HG03139 (cell line): ENCODE data around the gene SNRPN.
"Not testable (repeated sequence)": the region's sequence is repeated elsewhere in the genome, so short reads cannot be mapped to it uniquely, and the experiment has no call there.

Experiments used
- ATAC-seq: cut with Tn5 transposase; IDR thresholded peaks from one replicate; pipeline ENCODE4 v1.9.1; 2021; ENCODE audit not compliant: unreplicated experiment

Gene SNRPN

DNA sequence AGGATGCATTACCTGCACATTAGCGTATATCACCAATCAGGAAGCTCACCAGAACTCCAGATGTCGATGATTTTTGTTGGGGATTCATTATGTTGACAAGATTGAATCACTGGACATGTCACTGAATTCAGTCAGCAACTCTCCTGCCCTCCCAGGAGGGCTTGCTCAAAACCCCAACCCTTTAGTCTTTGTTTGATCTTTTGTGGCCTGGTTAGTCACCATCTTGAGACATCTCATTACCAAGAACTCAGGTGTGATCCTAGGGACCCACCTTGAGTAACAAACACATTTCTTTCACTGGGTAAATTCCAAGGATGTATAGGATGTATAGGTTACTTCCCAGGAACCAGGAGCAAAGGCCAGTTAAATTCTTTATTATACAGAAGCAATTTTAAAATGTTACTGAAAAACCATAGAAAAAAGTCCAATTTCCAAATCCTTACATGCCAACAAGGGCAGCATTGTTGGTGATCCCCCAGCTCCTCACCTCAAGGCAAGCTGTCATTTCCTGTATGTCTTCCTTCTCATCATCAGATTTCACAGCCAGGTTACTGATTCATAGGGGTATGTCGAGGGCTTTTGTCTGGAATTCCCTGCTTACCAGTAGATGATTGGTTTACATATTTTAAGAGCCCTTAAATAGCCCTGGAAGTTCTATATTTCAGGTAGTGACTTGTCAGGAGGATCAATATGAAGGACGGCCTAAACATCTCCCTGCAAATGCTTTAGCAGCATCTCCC lies 11.7 kb downstream of the SNRPN start:
- ATAC-seq, result no peak

DNA sequence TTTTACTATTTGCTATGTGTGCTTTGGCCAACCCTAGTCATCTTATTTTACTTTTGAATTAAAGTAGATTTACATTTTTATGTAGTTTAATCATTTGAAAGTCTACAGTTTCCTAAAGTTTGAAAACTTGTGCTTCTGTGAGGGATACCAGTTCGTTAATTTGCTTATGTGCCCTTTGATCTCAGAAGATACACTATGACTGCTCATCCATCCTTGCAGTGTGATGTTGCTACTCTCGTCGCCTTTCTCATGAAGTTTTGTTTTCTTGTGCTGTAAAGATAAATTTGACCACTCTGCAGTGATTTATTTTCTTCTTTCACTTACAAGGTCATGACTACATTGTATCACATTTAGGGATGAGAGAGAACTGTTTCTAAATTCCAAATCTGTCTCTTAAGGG lies 16.3 kb downstream of the SNRPN start:
- no peak for ATAC-seq

DNA sequence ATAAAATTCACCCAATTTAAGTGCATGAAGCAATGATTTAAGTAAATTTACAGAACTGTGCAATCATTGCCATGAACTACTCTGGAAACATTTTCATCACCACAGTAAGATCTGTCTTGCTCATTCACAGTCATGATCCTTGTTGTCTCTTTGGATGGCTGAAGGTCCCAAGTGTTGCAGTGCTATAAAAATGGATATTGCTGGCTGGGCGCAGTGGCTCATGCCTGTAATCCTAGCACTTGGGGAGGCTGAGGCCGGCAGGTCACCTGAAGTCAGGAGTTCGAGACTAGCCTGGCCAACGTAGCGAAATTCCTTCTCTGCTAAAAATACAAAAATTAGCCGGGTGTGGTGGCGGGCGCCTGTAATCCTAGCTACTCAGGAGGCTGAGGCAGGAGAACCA lies 17.0 kb downstream of the SNRPN start:
- ATAC-seq, result no peak

DNA sequence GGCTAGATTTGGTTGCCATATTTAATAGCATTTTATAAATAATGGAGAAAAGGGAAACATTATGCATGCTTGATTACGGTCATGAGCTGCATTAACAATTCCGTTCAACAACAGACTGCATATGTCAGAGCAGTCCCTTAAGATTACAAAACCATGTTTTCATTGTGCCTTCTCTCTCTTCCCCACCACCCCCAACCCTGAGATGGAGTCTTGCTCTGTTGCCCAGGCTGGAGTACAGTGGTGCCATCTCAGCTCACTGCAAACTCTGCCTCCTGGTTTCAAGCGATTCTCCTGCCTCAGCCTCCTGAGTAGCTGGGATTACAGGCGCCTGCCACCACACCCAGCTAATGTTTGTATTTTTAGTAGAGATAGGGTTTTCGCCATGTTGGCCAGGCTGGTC lies 17.9 kb downstream of the SNRPN start:
- not testable (repeated sequence) for ATAC-seq

DNA sequence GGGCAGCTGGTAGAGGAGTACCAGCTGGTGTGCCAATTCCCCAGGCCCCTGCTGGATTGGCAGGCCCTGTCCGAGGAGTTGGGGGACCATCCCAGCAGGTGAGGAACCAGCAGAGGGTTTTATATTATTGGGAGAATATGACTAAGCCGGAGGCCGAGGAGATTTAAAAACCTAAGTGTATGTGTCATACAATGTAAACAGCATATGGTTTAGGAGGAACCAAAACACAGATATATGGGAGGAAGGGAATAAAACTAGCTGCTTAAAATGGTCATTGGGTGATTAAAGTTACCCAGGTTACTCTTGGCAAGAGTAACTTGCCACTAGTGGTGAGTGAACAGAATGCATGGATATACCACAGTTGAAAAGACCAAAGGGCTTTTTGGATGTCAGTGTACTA lies 22.1 kb downstream of the SNRPN start:
- no peak for ATAC-seq

DNA sequence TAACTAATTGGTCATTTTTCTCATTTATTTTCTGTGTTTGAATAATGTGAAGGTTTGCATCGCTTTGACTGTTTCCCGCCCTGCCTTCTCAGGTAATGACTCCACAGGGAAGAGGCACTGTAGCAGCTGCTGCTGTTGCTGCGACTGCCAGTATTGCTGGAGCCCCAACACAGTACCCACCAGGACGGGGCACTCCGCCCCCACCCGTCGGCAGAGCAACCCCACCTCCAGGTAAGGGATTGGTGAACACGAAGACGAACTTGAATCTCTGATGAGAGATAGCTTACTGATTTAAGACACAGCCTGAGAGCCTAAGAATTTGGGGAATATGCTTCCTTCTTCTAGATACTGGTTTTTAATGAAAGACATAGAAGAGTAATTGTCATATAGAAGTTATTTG lies 22.9 kb downstream of the SNRPN start:
- no peak for ATAC-seq

DNA sequence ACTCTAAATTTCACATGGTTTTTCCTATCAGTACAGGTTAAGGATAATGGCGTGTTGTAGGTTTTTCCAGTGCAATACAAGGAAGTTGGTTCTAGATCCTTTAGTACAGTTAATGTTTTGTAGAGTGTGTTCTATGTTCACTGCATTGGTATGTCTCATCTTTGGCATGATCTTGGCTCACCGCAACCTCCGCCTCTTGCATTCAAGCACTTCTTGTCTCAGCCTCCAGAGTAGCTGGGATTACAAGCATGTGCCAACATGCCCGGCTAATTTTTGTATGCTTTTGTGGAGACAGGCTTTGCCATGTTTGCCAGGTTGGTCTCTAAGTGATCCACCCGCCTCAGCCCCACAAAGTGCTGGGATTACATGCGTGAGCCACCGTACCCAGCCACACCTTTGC lies 30.4 kb downstream of the SNRPN start:
- ATAC-seq, result no peak

DNA sequence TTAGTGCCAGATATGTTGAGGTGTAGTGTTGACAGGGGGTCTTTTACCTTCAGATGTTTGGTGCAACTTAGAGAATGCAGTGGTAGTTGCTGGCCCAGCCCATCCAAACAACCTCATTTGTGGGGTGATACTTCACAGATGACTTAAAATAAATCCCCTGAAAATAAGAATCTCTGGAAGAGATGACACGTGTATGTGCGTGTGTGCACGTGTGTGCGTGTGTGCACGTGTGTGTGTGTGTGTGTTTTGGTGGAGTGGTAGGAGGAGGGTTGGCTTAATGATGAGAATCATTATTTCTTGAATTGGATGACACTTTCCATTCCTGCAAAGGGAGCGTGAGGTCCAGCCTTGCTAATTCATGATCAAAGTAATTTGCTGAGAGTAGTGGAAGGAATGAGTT lies 31.9 kb downstream of the SNRPN start:
- ATAC-seq, result no peak

DNA sequence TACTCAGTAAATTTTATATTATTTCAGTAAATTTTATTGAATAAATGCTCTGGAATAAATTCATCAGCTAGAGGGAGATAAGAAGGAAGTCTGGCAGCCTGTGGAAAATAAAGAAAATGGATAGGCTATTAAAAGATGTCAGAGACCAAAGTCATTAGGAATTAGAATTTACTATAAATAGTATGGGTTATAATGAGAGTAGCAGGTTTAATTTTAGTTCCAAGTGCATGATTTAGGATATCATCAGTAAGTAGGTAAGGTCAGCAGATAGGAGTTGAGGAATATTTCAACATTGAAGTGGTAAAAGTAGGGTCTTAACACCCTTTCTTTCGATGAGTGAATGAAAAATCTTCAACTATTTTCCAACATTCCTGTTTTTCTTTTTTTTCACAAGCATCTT lies 64.6 kb downstream of the SNRPN start:
- ATAC-seq, result no peak

DNA sequence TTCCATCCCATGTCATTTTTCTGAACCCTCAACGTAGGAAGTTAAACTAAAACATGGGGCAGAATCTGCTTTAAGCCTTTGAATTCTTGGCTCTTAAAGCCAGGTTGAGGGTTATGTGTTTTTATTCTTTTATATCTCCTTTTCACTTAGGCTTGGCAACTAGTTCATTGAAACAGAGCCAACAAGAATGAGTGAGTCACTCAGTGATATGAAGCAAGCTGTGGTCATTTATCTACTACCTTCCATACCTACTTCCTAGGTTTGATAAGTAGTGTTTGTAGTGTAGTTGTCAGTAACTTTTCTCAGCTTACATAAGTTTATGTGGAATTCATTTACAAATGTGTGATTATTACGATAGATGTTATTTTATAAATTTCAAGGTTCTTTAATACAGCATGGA lies 67.4 kb downstream of the SNRPN start:
- no peak for ATAC-seq
